NCI-H2081 (cell line): ENCODE measurements around the gene RPH3AL.
"Not testable (repeated sequence)": the region's sequence is repeated elsewhere in the genome, so short reads cannot be mapped to it uniquely, and the experiment has no call there.

Source experiments
- DNase-seq, 2 experiments: peaks; one replicate each; lab custom pipeline; 2025; lab: John Stamatoyannopoulos, UW

RPH3AL gene

DNA sequence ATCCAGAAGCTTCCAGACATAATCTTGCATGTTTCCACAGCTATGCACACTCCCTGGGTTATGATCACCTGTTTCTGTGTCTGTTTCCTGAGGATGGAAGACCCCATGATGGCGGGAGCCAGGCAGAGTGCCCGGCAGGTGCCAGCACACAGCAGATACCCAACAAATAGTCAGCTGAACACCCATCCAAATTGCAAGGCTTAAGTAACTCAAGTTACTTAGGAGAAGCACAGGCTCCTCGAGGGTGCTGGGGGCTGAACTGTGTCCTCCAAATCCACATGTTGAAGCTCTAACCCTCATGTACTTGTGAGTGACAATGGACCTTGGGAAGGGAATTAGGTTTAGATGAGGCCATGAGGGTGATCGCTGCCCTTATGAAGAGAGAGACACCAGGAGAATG is 91.7 kb downstream of the RPH3AL start:
- no peak for DNase-seq

DNA sequence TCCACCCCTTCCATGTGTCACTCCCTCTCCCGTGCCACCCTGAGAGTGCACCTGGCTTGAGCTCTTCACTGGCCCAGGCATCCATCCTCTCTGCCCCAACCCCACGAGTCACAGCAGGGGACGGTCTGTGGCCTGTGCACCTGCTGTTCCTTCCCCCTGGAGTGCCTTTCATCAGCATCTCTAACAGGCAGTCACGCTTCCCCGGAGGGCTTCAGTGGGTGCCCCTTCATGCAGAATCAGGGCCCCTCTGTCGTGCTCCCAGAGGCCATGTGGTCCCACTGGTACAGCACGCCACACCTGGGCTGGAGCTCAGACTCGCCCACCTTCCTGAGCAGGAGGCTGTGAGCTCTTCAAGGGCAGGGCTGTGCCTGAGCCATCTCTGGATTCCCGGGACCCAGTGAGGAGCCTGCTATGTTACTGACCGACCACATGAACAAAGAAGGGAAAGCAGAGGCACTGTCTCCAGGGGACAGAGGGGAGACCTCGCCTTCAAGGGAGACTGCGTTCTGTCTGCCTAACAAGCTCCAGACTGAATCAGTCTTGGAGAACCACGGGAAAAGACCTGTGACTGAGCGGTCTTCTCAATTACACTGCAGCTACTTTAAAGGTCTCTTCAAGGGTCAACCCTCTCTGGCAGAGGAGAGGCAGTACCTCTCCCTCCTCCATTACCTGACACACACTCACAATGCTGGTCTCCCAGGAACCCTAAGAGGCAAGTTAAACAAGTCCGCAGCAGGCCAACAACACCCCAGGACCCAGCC is 92.4 kb downstream of the RPH3AL start:
- DNase-seq: no peak

DNA sequence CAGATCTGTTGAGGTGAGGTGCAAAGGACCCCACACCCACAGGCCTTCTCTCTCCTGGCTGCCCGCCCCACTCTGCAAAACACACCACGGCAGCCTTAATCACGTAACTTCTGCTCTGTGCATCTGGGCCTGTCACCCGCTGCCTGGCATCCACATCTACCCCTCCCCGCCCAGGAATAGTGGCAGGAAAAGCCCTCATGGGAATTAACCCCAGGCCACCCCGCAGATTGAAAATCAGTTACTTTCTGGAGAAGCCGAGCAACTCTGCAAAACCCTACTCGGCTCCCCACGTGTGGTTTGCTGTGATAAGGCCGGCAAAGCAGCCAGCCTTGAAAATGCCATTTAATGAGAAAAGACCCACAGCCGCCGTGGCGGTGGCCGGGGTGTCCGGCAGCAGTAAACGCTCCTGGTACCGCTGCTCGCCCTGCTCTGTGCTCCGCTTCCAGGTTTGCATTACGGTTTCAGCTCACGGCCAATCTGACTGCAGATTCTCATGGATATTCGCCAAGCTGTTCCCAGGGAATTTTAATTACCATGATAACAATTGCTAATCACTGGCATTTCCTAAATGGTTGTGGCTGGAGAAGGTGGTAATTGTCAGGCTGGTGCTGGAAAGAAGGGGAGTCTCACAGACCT is 93.1 kb downstream of the RPH3AL start:
- no peak for DNase-seq

DNA sequence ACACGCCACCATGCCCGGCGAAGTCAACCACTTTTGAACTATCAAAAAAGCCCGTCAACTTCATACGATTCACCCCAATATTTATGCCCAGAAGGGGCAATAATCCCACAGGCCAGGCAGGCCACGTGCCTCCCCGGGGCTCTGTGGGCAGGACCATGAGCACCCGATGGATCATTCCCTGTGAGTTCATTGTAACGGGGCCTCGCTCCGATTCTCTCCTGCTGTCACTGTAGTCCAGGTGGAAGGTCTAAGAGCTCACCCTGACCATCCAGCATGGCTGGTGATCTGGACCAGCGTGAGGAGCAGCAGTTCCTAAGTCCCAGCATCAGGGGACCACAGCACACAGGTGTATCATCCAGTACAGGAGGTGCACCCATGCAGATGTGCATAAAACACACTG is 93.7 kb downstream of the RPH3AL start:
- no peak for DNase-seq

DNA sequence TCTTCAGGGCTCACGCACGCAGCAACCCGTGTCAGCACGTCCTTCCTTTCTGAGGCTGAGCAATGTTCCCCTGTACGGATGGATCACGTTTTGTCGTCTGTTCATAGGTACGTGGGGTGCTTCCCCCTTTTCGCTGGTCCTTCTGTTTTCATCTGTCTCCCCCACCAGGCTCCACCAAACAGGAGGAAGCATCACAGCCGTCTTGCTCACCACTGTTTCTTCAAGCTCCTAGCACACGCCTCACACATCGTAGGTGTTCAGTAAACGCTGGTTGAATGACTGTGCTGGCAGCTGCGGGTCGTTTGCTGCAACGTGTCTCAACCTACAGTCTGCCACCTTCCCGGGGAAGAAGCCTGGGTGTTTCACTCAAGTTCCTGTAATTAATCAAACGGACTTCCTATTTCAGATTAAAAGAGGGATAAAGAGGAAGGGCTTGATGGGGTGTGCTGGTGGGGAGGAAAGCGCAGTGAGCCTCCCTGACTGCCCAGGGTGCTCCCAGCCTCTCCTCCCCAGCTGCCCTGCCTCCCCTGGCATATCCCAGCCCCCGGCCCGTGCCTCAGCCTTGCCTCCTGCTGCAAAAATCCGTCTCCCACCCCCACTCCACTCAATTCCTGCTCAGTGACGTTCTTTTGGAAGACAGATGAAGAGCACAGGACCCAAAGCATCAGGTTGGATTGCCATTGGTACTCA is 94.4 kb downstream of the RPH3AL start:
- no peak for DNase-seq

DNA sequence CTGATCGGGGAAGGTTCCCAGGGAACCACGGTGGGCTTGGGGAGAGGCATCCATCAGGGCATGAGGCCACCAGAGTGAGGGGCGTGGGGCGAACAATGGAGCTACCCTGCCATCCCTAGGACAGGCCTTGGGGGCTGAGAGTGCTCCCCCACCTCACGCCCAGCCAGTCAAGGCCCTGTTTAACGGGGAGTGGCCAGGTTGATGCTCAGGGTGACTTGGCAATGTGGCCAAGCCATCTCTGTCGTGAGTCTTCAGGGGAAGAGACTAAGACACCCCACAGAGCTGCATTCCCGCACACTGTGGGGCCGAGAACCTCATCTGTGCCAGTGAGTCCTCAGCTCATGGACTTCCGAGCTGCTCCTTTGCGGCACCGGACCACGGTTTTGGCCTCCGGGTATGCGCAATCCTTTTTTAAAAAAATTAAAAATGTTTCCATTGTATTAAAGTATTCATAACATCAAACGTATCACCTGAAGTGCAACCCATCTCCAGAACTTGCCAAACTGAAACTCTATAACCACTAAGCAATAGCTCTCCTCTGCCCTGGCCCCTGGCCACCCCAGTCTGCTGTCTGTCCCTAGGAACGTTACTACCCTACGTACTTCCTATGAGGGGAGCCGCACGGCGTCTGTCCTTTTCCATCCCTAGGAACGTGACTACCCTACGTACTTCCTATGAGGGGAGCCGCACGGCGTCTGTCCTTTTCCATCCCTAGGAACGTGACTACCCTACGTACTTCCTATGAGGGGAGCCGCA is 99.3 kb downstream of the RPH3AL start:
- DNase-seq: no peak

DNA sequence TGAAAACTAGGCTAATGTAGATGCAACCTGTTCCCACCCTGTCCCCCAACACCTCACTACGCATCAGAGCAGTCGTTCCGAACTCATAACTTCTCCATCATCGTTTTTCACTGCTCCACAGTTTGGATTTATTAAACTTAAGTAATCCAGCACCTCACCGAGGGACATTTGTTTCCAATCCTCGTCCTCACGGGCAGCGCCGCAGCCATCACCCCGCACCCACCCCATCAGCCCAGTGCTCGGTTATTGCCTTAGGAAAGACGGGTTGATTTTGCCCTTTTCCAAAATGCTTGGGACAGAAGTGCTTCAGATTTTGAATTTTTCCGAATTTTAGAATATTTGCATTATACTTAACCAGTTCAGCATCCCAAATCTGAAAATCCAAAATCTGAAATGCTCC is 100.2 kb downstream of the RPH3AL start:
- DNase-seq: no peak

DNA sequence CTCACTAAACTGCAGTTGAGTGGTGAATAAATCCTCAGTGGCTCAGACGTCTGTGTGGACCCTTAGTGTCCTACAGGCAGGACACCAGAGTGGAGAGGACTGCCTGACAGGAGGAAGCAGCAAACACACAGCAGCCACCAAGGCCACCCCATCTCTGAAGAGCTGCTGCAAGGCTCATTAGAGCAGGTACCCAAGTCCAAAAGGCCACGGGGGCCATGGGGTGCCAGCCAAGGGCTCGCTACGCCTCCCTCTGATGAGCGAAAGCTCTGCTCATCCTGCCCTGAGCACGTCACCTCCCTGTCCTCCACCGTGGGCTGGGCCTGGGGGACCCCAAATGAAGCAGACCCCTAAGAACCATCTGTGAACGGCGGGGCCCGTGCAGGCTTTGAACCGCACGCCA is 101.1 kb downstream of the RPH3AL start:
- no peak for DNase-seq

DNA sequence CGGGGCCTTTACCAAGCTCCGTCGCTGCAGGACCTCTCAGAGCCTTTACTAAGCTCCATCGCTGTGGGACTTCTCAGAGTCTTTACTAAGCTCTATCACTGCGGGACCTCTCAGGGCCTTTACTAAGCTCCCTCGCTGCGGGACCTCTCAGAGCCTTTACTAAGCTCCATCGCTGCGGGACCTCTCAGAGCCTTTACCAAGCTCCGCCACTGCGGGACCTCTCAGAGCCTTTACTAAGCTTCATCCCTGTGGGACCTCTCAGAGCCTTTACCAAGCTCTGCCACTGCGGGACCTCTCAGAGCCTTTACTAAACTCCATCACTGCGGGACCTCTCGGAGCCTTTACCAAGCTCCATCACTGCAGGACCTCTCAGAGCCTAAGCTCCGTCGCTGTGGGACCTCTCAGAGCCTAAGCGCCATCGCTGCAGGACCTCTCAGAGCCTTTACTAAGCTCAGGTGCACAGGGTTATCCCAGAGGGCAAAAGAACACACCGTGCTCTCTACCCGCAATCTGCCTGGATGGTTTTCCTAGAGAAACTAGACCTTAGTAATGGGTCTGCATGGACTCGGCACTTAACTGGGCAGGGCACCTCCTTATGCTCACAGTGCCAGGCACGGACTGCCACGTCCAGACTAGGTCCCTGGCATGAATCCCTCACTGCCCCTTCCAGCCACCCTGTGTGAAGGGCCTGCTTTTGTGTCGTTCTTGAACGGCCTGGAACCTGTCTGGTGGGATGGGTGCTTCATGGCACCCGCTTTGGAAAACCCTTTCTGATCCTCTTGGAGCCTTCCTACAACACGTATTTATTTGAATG is 101.9 kb downstream of the RPH3AL start:
- no peak for DNase-seq

DNA sequence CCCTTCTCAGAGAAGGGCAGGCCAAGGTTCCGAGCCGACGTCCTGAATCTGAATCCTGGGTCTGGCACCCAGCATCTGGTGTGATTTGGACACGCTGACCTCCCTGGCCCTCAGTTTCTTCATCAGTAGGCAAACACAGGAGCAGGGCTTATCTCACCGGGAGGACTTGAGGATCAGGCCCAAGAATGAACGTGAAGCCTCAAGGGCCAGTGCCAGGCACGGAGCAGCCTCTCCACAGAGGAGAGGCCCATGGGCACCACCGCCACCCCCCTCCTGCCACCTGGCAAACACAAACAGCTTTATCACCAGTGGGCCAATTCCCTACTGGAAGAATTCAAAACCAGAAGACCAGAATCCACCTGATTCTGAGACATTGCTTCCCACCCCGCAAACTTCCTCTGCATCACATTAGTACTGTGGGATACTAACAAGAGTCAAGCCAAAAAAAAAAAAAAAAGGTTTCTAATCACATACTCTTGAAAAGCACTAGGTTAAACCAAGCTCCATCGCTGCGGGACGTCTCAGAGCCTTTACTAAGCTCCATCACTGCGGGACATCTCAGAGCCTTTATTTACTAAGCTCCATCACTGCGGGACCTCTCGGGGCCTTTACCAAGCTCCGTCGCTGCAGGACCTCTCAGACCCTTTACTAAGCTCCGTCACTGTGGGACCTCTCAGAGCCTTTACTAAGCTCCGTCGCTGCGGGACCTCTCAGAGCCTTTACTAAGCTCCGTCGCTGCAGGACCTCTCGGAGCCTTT is 103.2 kb downstream of the RPH3AL start:
- no peak for DNase-seq

DNA sequence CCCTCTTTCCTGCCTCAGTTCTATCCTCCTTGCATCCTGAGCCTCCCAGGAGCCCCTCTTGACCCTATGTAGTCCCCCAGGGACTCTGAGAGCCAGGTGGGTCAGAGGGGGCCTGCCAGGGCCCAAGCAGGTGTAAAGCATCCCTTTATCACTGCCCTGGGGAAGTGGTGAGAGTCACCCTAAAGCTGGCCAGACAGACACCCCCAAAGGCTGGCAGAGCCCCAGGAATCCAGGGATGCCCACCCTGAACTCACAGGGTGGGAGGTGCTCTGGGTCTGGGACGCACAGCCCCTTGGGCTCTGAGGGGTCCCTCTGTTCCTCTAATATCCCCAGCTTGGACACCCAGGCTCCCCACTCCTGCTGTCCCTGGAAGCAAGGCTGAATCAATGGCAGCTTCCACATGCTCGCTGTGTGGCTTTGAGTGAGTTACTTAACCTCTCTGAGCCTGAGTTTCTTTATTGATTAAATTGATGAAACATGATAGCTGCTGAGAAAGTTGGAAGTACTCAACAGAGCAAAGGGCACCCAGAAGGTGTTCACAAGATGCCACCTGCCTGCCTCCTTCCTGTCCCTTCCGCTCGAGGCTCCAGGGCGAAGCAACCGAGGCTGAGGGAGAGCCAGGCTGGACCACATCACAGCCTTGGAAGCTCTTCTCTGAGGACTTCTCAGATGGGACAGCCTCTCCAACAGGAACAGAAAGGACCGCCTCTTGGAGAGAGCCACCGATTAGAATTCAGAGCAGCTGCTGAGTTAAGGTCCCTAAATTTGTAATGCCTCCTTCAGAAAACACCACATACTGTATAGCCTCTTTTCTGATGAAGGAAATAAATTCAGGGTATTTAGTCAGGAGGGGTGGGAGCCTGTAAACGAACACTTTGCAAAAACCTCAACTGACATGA is 104.0 kb downstream of the RPH3AL start:
- DNase-seq: no peak

DNA sequence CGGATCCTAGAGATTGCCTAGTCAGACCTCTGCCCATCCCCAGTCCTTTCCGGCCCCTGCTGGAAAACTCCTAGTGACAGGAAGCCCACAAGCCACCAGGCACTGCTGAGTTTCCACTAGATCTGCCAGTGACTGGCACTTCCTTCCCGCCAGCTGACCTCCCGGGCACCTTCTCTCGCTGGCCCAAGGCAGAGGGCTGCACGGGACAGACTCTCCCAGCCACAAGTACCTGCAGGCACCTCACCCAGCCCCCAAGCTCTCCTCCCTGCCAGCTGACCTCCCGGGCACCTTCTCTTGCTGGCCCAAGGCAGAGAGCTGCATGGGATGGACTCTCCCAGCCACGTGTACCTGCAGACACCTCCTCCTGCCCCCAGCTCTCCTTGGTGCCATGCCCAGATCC is 104.8 kb downstream of the RPH3AL start:
- no peak for DNase-seq

DNA sequence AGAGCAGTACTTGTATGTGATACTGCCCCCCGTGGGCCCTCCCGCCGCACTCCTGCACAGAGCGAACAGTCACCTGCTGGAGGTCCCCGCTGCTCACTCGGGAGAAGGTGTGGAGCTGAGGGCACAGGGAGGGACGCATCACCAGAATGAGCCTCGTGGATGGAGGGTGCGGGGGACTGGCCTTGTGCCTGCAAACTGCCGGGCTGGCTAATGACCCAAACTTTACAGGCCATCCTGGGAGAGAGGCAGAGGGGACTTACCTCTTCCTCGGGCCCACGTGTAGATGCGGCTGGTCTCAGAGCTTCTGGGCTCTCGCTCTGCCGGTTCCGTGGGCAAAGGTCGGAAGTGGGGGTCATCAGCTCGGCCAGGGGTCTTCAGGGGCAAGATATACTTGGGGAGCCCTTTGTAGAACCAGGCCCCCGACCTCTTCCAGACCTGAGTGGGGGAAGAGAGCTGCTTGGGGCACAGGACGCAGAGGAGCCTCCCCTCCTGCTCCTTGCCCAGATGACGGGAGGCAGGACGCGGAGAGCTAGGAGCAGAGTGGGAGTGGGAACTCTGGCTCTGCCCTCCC is 105.7 kb downstream of the RPH3AL start:
- no peak for DNase-seq

DNA sequence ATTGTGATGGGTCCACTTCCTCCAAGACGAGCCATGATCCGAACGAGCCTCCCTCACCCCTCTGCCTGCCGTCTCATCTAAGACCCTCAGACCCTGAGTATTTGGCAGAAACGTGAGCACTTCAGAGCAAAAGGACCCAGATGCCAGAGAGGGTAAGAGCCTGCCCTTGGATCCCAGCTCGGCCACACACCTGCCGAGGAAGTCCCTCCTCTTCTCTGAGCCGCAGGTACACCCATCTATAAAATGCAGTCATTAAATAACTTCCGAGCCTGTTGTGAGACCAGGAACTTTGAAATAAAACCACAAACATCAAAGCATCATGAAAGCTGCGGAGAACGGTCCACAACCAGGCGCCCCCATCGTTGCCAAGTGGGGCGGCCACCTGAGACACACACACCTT is 106.4 kb downstream of the RPH3AL start:
- DNase-seq: no peak

DNA sequence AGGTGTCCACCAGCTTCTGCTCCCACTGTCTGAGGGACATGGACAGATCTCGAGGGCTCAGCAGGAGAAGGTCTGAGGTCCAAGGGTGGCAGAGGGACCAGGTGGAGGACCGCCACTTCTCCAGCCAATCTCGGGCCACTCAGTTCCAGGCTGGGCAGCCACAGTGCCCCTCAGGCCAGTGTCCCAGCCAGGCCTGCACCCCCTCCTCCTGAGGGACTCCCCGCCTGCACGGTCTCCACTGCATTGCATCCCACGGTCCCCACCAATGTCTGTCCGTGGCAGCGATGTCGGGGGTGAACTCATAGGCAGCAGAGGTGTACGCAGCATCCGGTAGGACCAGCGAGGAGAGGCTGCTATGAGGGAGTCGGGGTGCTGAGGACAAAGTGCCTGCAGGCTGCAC is 107.0 kb downstream of the RPH3AL start:
- no peak for DNase-seq

DNA sequence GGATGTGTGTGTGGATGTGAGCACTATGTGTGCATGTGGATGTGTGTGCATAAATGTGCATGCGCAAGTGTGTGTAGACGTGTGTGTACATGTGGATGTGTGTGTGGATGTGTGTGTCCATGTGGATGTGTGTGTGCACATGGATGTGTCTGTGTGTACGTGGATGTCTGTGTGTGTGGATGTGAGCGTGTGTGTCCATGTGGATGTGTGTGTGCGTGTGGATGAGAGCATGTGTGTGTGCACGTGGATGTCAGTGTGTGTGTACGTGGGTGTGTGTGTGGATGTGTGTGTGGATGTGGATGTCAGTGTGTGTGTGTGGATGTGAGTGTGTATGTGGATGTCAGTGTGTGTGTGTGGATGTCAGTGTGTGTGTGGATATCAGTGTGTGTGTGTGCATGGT is 107.6 kb downstream of the RPH3AL start:
- DNase-seq: no peak

DNA sequence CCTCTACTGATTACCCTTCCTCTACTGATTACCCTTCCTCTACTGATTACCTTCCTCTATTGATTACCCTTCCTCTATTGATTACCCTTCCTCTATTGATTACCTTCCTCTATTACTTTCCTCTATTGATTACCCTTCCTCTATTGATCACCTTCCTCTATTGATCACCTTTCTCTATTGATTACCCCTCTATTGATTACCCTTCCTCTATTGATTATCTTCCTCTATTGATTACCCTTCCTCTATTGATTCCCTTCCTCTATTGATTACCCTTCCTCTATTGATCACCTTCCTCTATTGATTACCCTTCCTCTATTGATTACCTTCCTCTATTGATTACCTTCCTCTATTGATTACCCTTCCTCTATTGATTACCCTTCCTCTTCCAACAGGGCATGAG is 108.7 kb downstream of the RPH3AL start:
- DNase-seq: not testable (repeated sequence)

DNA sequence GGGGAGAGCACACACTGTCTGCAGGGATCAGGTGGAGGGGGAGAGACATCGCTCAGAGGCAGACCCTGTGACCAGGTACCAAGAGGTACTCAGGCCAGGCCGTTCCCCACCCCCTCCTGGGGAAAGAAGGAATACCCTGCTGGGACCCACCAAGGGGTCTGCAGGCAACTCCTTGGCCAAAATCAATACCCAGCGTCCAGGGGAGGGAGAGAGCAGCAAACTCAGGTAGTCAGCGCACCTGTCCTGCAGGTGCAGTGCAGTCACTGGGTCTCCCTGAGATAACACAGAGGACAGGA is 113.7 kb downstream of the RPH3AL start:
- no peak for DNase-seq

DNA sequence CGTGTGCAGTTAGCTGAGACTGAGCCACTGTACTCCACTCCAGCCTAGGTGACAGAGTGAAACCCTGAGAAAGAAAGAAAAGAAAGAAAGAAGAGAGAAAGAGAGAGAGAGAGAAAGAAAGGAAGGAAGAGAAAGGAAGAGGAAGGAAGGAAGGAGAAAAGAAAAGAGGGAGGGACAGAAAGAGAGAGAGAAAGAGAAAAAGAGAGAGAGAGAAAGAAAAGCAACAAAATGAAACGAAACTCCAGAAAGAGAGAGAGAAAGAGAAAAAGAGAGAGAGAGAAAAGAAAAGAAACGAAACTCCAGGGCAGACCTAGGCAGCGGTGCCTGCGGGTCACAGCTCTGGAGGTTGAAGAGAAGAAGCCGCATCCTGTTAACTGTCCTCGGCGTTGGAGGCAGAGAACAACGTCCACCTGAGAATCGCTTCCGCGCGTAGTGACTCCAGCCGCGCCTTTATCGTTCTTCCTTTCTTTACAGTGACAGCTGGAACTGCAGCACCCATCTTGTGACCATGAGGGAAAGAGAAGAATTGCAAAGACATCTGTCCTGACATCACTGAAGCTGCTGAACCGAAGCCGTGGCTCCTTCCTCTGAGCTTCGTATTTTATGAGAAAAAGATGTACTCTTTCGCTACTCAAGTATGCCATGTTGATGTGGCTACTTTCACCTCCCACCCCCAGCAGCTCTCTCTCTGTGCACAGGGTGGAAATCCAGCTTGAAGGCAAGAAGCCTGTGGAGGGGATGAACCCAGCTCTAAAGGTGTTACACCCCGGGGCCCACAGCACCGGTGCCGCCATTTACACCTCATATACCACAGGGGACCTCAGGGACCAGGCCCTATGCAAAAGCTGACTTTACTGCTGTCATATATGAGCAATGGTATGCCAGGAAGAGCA is 114.3 kb downstream of the RPH3AL start:
- DNase-seq: no peak
